Right lobe of liver (tissue), 4 donors: ENCODE measurements around the gene RBM18.

Source experiments
- POLR2A ChIP-seq: fragments of 450-650 bp; IDR thresholded peaks from one replicate; pipeline ENCODE4 v1.6.1; 2017; ENCODE audit warnings: antibody characterized with exemption, mild to moderate bottlenecking
- TF ChIP-seq, protein P1 (sequence below), 4 donors: fragments of 200-600 bp in 3 of 4; fragments of 450-650 bp in 1 of 4; IDR thresholded peaks; one replicate each; pipeline versions ENCODE4 v1.5.1 to v1.8.0; 2016 to 2022; ENCODE audit warnings: antibody characterized with exemption in 4 of 4, mild to moderate bottlenecking in 2 of 4
- donor health status: DM: no; HTN: no; CAD: no.
- donor health status: DM: no; HTN: no; CAD: no.
- donor health status: DM: no; HTN: yes; CAD: no.

DNA sequence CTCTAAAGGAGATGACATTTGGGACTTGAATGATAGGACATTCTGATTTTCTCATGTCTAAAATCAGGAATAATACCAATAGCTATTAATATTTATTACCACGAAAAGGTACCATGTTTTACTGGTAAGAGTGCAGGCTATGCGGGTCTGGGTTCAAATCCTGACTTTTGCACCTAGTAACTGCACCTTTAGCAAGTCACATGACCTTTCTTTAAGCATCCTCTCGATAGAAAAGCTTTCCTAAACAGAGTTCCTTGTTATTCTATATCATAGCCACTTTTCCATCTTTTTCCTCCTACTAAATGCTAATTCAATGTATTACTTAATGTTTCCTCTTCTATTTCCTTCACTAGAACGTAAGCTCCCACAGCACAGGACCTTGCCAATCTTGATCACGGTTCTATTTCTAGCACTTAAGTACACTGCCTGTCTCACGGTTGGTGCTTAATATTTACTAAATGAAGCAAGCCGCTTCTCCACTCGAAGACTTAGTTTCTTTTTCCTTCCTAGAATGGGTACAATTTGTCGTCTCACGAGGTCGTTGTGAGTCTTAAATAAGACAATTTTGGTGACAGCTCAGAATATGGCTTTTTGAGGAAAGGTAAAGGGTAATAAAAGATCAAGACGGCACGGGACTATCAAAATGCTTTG is 816 bp downstream of the RBM18 start:
- no peak for TF ChIP-seq POLR2A
- TF ChIP-seq, protein P1, sequence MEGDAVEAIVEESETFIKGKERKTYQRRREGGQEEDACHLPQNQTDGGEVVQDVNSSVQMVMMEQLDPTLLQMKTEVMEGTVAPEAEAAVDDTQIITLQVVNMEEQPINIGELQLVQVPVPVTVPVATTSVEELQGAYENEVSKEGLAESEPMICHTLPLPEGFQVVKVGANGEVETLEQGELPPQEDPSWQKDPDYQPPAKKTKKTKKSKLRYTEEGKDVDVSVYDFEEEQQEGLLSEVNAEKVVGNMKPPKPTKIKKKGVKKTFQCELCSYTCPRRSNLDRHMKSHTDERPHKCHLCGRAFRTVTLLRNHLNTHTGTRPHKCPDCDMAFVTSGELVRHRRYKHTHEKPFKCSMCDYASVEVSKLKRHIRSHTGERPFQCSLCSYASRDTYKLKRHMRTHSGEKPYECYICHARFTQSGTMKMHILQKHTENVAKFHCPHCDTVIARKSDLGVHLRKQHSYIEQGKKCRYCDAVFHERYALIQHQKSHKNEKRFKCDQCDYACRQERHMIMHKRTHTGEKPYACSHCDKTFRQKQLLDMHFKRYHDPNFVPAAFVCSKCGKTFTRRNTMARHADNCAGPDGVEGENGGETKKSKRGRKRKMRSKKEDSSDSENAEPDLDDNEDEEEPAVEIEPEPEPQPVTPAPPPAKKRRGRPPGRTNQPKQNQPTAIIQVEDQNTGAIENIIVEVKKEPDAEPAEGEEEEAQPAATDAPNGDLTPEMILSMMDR (IDR thresholded peaks at IDR 0.05): no peak
